Calu3 (cell line): Measurements from ENCODE around the gene CFAP68. TPM values are rescaled to one million over a fixed set of nuclear protein-coding genes. Genes with fewer than 3 reads are reported as not detected.
A peak's percentile ranks its signal among the peaks of the same experiment; 100 is the strongest.

Source experiments
- BruUV-seq: library from RNA; stranded (reverse); fragments of 400-500 nt; replicated peaks from 2 replicates; lab custom pipeline; 2021; lab: Mats Ljungman, UMichigan
- CTCF ChIA-PET: fragments of 300-600 bp; sonication (Branson Sonifier 250); formaldehyde crosslinking; loops from one replicate; lab custom pipeline; 2022; ENCODE audit warnings: antibody characterized with exemption; lab: Charles Lee
- DNase-seq: peaks from one replicate; pipeline ENCODE4 v3.0.0; 2022
- H3K27ac Mint-ChIP-seq: one replicate; pipeline ENCODE4 v1.8.0; 2022; ENCODE audit warnings: mixed read lengths; ENCODE audit not compliant: unreplicated experiment
- H3K27me3 Mint-ChIP-seq: one replicate; pipeline ENCODE4 v1.8.0; 2022; ENCODE audit warnings: mixed read lengths; ENCODE audit not compliant: unreplicated experiment
- H3K36me3 Mint-ChIP-seq: one replicate; pipeline ENCODE4 v1.8.0; 2022; ENCODE audit warnings: mild to moderate bottlenecking, moderate library complexity, mixed read lengths; ENCODE audit not compliant: insufficient read depth, unreplicated experiment
- H3K4me1 Mint-ChIP-seq: one replicate; pipeline ENCODE4 v1.8.0; 2022; ENCODE audit warnings: mild to moderate bottlenecking, low read depth, mixed read lengths; ENCODE audit not compliant: unreplicated experiment
- H3K4me3 Mint-ChIP-seq: one replicate; pipeline ENCODE4 v1.8.0; 2022; ENCODE audit warnings: mild to moderate bottlenecking, low read depth, moderate library complexity, mixed read lengths; ENCODE audit not compliant: unreplicated experiment
- H3K9me3 Mint-ChIP-seq: one replicate; pipeline ENCODE4 v1.8.0; 2022; ENCODE audit warnings: low read depth, mixed read lengths; ENCODE audit not compliant: unreplicated experiment
- intact Hi-C: fragments of 100-400 bp; cut with micrococcal nuclease; formaldehyde crosslinking; loops from one replicate; pipeline ENCODE4 v1.10.0; 2022; ENCODE audit not compliant: unreplicated experiment
- total RNA-seq: library from RNA; stranded (reverse); gene quantifications from 2 replicates; pipeline ENCODE4 v1.2.3, GENCODE V29; 2022
- TF ChIP-seq, protein P1 (sequence below): fragments of 200-600 bp; IDR thresholded peaks from one replicate; pipeline ENCODE4 v1.8.0; 2022; ENCODE audit warnings: antibody characterized with exemption; ENCODE audit not compliant: unreplicated experiment

Gene CFAP68
- total RNA-seq, 1 experiment from 2014 or later: 28.1 TPM

DNA sequence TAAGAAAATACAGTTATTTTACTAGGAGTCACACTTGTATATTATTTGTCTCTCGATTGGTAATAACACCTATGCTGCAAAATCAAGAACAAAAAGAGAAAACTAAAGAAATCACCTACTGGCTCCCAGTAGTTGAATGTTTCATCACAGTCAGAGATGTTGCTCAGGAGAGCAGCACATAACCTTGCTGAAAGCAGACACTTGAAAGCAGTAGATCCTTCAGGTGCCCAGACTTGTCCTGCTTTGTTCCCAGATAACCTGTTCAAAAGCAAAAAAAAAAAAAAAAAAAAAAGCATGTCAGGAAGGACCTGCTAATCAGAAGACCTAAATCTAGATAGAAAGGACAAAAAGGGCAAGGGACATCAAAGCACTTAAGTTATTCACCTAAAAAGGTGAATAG is 9.2 kb upstream of the CFAP68 start:
- CTCF ChIA-PET: interaction anchor here (1.1 to 2.5 kb wide), 3 partner anchors 57 to 358 kb away, joined by 3 to 12 read pairs (median 11); partner anchors contain the start of gene BTG4
- Mint-ChIP-seq H3K36me3 (peaks cover 14% of the 10 kb centered on the region), H3K27ac (no peak overlapping the region), H3K4me3 (peak overlapping the region; percentile 78), H3K9me3 (no peaks in the 10 kb centered on the region), H3K4me1 (no peaks in the 10 kb centered on the region), H3K27me3 (no peaks in the 10 kb centered on the region)
- intact Hi-C loops: loop anchor here (10.0 kb wide), 1 partner anchor 205 kb away; the partner anchor contains the start of genes NKAPD1 and PIH1D2
- no TSS peak for BruUV-seq
- DNase-seq: no peak
- TF ChIP-seq, protein P1, sequence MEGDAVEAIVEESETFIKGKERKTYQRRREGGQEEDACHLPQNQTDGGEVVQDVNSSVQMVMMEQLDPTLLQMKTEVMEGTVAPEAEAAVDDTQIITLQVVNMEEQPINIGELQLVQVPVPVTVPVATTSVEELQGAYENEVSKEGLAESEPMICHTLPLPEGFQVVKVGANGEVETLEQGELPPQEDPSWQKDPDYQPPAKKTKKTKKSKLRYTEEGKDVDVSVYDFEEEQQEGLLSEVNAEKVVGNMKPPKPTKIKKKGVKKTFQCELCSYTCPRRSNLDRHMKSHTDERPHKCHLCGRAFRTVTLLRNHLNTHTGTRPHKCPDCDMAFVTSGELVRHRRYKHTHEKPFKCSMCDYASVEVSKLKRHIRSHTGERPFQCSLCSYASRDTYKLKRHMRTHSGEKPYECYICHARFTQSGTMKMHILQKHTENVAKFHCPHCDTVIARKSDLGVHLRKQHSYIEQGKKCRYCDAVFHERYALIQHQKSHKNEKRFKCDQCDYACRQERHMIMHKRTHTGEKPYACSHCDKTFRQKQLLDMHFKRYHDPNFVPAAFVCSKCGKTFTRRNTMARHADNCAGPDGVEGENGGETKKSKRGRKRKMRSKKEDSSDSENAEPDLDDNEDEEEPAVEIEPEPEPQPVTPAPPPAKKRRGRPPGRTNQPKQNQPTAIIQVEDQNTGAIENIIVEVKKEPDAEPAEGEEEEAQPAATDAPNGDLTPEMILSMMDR: no peak

- no peak overlapping the region for H3K27ac Mint-ChIP-seq
- H3K4me3 Mint-ChIP-seq: peak overlapping the region; percentile 78
Observed at GRCh38 chr11:111870522-111870885, 8.8 kb upstream of the CFAP68 start.

GRCh38 chr11:111870886-111871692 is 8.3 kb upstream of the CFAP68 start, which contains the start of gene ALG9:
ALG9 (minus strand) TSS chr11:111871581; CDS start chr11:111871482, 99 bp downstream.
- no peaks in the 10 kb centered on the region for H3K9me3 Mint-ChIP-seq
- peak; percentile 76 for DNase-seq
- BruUV-seq: no TSS peak
- CTCF ChIA-PET: interaction anchor here (0.6 to 2.5 kb wide), 6 partner anchors 56 to 410 kb away, joined by 3 to 12 read pairs (median 4); partner anchors contain the start of gene BTG4
- TF ChIP-seq, protein P1: peak; percentile 8
- H3K27ac Mint-ChIP-seq: peak within 1 kb of the TSS; percentile 70
- intact Hi-C loops: loop anchor here (10.0 kb wide), 1 partner anchor 204 kb away; the partner anchor contains the start of genes NKAPD1 and PIH1D2
- peak within 1 kb of the TSS; percentile 78 for H3K4me3 Mint-ChIP-seq
- peaks cover 14% of the 10 kb centered on the region for H3K36me3 Mint-ChIP-seq
- H3K4me1 Mint-ChIP-seq: no peaks in the 10 kb centered on the region
- H3K27me3 Mint-ChIP-seq: no peaks in the 10 kb centered on the region

More at GRCh38 chr11:111870522-111870885, 8.8 kb upstream of the CFAP68 start:
- no peaks in the 10 kb centered on the region for H3K27me3 Mint-ChIP-seq
- TF ChIP-seq, protein P1: no peak
- intact Hi-C loops: loop anchor here (10.0 kb wide), 1 partner anchor 204 kb away; the partner anchor contains the start of genes NKAPD1 and PIH1D2
- H3K4me1 Mint-ChIP-seq: no peaks in the 10 kb centered on the region
- no peaks in the 10 kb centered on the region for H3K9me3 Mint-ChIP-seq
- CTCF ChIA-PET: interaction anchor here (0.6 to 2.5 kb wide), 4 partner anchors 57 to 408 kb away, joined by 3 to 12 read pairs (median 7); partner anchors contain the start of gene BTG4
- no peak for DNase-seq
- H3K36me3 Mint-ChIP-seq: peaks cover 14% of the 10 kb centered on the region
- no TSS peak for BruUV-seq

- CTCF ChIA-PET: interaction anchor here (0.6 to 2.5 kb wide), 5 partner anchors 55 to 449 kb away, joined by 3 to 12 read pairs (median 5); no protein-coding TSS in a partner anchor
- TF ChIP-seq, protein P1: no peak
- intact Hi-C loops: loop anchor here (10.0 kb wide), 1 partner anchor 203 kb away; the partner anchor contains the start of genes NKAPD1 and PIH1D2
- H3K27ac Mint-ChIP-seq: peak overlapping the region; percentile 70
- DNase-seq: no peak
- H3K27me3 Mint-ChIP-seq: no peaks in the 10 kb centered on the region
- no peaks in the 10 kb centered on the region for H3K4me1 Mint-ChIP-seq
- H3K4me3 Mint-ChIP-seq: peak overlapping the region; percentile 78
- H3K36me3 Mint-ChIP-seq: peaks cover 14% of the 10 kb centered on the region
- no peaks in the 10 kb centered on the region for H3K9me3 Mint-ChIP-seq
- no TSS peak for BruUV-seq
Observed at GRCh38 chr11:111871693-111872161, 7.6 kb upstream of the CFAP68 start.
